Renal cortex interstitium (tissue), 11 donors: ENCODE results near the gene CNOT6. TPM values are rescaled to one million over a fixed set of nuclear protein-coding genes. Genes with fewer than 3 reads are reported as not detected.

ENCODE experiments used
- DNase-seq, 11 donors: peaks; one replicate each; pipeline ENCODE4 v3.0.0-alpha.2; 2013; ENCODE audit warnings: low read depth in 9 of 11, low spot score in 4 of 11; ENCODE audit errors: extremely low read depth in 1 of 11
- polyA plus RNA-seq, 3 donors: library from polyadenylated mRNA; unstranded; fragments of 120-200 nt; gene quantifications; one replicate each; pipeline ENCODE4 v1.2.1, GENCODE V29; 2013; ENCODE audit not compliant: insufficient read length in 3 of 3

The CNOT6 gene
- polyA plus RNA-seq, 3 donors, result 53.9 to 70.3 (median 61.6) TPM

- DNase-seq, result no peak
Observed at GRCh38 chr5:180533845-180534244, 39.7 kb downstream of the CNOT6 start.

- DNase-seq, result no peak
Observed at GRCh38 chr5:180535573-180535972, 41.4 kb downstream of the CNOT6 start.

DNA sequence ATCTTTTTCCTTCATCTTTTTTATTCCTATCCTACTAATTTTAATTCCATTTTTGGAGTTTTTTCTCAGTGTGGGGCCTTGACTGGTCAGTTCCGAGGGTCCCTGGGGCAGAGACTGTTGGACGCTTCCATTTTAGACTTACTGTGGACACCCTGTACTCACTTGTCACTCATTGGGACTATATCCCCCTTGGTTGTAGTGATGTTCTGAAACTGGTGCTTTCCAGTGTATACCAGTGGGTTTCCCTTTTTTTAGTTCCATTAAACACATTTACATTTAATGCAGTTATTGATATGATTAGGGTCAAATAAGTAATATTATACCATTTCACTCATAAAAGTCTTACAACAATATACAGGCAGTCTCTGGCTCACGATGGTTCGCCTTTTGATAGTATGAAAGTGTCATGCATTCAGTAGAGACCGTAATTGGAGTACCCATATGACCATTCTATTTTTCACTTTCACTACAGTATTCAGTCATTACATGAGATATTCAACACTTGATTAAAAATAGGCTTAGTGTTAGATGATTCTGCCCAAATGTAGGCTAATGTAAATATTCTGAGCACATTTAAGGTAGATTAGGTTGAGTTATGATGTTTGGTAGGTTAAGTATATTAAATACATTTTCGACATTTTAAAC is 46.0 kb downstream of the CNOT6 start:
- no peak for DNase-seq

GRCh38 chr5:180541710-180542109 is 47.5 kb downstream of the CNOT6 start:
- no peak for DNase-seq

- DNase-seq, result no peak
Observed at GRCh38 chr5:180545248-180545647, 51.1 kb downstream of the CNOT6 start.

DNA sequence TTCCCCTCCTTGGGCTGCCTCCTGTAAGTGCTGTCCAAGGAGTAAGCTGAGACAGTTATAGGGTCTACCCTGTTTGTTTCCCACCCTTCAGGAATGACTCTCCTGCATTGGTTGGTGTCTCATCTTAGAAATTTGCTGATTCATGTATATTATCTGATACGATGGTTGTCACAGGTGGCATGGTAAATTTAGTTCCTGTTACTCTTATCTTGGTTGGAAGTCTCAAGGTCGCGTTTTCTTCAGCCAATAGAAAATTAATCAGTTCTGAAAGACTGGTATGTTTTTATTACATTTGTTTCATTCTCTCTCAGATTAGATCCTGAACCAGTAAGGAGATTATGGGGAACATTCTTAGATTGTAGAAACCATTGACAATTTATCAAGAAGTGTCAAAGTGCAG is 54.4 kb downstream of the CNOT6 start:
- DNase-seq, result no peak

- no peak for DNase-seq
Observed at GRCh38 chr5:180553530-180553929, 59.4 kb downstream of the CNOT6 start.

DNA sequence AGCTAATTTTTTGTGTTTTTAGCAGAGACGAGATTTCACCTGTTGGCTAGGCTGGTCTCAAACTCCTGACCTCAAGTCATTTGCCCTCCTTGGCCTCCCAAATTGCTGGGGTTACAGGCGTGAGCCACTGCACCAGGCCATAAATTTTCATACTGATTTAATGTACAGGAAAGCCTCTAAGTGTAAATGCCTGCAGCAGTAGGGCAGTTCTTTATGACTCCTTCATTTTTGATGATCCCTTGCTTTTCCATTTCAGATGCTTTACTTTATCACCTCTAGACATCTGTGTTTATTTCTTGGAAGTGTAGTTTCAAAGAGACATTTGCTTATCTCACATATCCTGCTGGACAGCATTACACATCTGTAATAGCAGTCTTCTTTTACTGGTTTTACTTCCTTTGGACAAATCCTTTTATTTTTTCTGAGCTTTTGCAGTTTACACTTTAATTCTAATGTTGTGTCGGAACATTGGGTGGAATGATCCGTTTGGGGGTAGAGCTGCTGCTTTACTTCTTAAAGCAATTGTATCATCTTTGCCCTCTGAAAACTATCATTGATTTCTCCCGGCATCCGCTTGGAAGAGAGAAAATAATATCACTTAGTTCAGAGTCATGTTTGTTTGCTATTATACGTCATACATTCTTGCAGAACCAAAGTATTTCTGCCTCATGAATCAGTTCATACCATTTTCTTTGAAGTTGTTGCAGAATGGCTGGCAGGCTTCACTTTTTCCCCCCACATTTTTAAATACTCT is 61.2 kb downstream of the CNOT6 start:
- DNase-seq, result no peak

GRCh38 chr5:180557217-180557809 is 63.1 kb downstream of the CNOT6 start:
- no peak for DNase-seq

DNA sequence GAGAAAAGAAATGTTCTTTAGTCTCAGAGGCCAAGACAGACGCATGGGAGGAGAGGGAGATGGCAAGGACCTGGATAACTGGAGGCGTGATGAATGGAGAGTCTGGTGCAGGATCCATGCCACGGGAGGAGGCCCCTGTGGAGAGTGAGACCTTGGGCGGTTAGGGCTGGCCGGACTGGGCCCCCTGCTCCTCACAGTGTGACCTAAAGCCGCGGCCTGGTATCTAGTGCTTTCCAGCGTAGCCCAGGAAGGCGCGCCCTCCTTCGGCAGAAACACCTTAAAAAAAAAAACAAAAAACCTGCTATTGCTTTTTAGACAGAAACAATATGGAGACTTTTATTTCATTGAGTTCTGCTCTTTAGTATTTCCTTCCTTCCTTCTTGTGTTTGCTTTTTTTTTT is 64.1 kb downstream of the CNOT6 start:
- DNase-seq, result no peak

DNA sequence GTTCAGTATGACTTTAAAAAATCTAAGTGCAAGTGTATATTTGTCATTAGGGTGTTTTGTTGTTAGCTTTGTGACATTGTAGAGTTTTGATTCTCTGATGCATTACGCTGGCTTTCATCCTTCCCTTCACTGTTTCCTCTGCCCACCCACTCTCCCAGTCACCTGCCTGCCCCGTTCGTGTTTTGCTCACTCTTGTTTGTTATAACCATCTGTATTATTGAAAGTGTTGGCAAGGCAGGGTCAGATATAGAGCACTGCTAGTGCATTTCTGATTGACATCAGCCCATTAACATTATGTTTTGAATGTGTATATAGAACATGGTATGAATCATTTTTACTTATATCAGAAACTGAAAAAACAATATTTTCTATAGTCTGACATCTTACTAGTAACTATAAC is 69.8 kb downstream of the CNOT6 start:
- DNase-seq, result no peak

- no peak for DNase-seq
Observed at GRCh38 chr5:180568914-180569313, 74.7 kb downstream of the CNOT6 start.

DNA sequence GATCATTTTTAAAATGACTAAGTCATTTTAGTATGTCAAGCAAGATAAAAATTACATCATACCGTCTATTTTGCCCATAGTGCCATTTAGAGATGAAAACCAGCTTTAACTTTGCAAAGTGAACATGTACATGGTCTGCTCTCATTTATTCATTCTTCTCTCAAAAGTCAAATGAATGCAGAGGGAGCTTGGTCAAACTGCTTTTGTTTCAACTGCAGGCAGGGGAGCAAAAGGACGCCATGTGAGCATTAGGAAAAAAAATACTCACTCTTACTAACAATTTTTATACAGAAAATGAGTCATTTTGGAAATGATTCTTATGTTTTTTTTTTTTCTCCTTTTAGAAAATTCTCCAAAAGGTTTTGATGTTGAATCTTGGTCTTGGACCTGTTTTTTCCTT is 81.4 kb downstream of the CNOT6 start:
- no peak for DNase-seq

GRCh38 chr5:180580681-180581080 is 86.5 kb downstream of the CNOT6 start:
- peak in 3 of 11 donors; percentile 13 to 45 (median 21) for DNase-seq

DNA sequence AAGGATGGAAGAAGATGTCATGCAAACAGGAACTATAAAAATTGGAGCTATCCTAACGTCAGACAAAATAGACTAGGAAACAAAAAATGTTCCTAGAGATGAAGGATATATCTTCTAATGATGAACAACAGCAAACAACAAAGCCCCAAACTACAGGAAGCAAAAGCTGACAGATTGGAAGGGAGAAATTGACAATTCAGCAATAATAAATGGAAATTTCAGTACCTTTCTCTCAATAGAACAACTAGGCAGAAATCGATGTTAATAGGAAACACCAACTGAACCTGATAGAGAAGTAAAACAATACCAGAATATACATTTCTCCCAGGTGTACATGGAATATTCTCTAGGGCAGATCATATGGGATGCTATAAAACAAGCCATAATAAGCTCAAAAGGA is 89.6 kb downstream of the CNOT6 start:
- no peak for DNase-seq

GRCh38 chr5:180586204-180586603 is 92.0 kb downstream of the CNOT6 start:
- DNase-seq, result no peak

DNA sequence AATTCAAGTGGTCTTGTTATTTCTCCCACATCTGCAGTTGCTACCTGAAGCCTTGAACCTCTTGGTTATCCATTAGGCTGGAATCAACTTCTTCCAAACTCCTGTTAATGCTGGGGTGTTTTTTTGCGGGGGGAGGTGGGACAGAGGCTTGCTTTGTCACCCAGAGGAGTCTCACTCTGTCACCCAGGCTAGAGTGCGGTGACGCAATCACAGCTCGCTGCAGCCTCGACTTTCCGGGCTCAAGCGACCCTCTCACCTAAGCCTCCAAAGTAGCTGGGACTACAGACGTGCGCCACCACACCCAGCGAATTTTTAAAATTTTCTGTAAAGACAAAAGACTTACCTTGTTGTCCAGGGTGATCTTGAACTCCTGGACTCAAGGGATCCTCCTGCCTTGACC is 92.7 kb downstream of the CNOT6 start:
- DNase-seq, result no peak

DNA sequence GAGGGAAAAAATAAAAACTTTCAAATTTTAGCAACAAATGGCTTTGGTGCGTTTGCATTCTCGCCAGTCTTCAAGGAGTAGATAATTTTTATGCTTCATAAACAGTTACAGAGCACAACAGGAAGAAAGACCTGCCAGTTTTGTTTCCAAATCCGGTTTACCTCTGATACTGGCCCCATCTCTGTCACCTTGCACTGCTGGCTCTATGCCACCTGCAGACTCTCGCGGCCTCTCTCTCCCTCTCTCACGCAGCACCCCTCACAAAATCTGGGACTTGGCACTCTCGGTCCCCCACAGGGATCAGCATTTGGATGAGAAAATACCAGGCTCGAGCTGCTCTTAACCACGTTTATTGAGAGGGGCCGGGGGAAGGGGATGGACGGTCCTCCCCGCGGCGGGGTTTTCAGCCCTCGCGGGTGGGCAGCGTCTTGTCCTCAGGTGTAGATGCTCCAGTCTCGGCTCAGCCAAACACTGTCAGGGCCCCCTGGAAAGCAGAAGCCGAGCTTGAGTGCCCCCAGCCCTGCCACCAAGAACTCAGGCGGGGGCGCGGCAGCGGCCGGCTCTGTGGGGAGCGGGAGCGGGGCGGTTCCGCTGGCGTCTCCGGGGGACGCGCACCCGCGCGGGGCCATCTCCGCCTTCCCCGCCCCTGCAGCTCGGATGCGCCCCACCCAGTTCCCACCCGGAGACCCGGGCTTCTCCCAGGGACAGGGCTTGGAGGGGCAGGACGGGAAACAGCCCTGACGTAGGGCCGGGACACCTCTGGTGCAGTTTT is 95.8 kb downstream of the CNOT6 start:
- no peak for DNase-seq

DNA sequence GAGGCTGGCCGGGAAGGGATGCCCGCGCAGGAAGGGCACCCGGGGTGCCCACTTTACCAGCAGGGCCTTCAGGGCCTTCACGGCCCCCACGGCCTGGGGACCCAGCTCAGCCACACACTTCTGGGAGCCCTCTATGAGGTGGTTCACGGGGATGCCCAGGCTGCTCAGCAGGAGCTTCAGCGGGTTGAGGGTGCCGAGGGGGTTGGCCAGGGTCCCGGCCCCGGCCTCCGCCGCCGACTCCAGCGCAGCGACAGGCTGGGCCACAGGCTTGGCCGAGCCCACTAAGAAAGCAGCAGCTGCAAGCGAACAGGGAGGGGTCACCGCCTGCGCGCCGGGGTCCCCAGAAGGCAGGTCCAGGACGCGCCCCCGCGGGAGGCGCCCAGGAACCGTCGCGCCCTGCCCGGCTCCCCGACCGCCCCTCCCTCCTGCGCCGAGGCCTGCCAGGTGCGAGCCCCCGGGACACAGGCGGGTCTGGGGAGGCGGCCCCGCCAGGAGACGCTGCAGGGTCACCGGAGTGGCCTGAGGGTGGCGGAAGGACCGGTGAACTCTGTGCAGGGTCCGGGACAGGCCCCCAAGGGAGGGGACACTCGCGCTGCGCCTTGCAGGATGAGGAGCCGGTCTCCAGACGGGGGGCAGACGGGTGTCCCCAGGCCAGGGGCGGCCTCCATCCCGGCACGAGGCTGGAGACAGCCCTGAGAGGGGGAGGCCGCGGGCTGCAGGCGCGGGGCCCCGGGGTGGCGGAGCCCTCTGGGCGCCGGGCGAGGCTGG is 96.5 kb downstream of the CNOT6 start:
- no peak for DNase-seq
